OCI-LY1 (cell line): ENCODE data around the gene P4HA3.

Experiments
- H2AFZ ChIP-seq: fragments of 200-600 bp; sonication (generic), shearing (Covaris generic); 2 replicates; pipeline ENCODE4 v1.6.0; 2014; ENCODE audit warnings: antibody characterized with exemption, mild to moderate bottlenecking, low read length
- H3F3A ChIP-seq: fragments of 200-600 bp; sonication (generic), shearing (Covaris generic); 2 replicates; pipeline ENCODE4 v1.6.0; 2014; ENCODE audit warnings: mild to moderate bottlenecking, antibody characterized with exemption, low read length, moderate library complexity; ENCODE audit not compliant: insufficient read depth
- H3K27ac ChIP-seq: fragments of 200-600 bp; sonication (generic); 2 replicates; pipeline ENCODE4 v1.5.1; 2014; ENCODE audit warnings: low read length, mixed run types, mild to moderate bottlenecking, low read depth; ENCODE audit not compliant: poor library complexity, severe bottlenecking
- H3K27me3 ChIP-seq: fragments of 200-600 bp; sonication (generic); 2 replicates; pipeline ENCODE4 v1.6.0; 2014; ENCODE audit warnings: antibody characterized with exemption, mild to moderate bottlenecking, low read length, moderate library complexity; ENCODE audit not compliant: insufficient read depth
- H3K36me3 ChIP-seq: fragments of 200-600 bp; sonication (generic); 2 replicates; pipeline ENCODE4 v1.6.1; 2014; ENCODE audit warnings: mild to moderate bottlenecking, antibody characterized with exemption, low read length, moderate library complexity, mixed read lengths; ENCODE audit not compliant: insufficient read depth
- H3K4me1 ChIP-seq: fragments of 200-600 bp; sonication (generic); 2 replicates; pipeline ENCODE4 v1.5.1; 2014; ENCODE audit warnings: mild to moderate bottlenecking, low read length, moderate library complexity; ENCODE audit not compliant: insufficient read depth, severe bottlenecking
- H3K4me2 ChIP-seq: fragments of 200-600 bp; sonication (generic), shearing (Covaris generic); 2 replicates; pipeline ENCODE4 v1.6.1; 2014; ENCODE audit warnings: low read length
- H3K4me3 ChIP-seq: fragments of 200-600 bp; sonication (generic); 2 replicates; pipeline ENCODE4 v1.5.1; 2014; ENCODE audit warnings: low read length, low read depth, mild to moderate bottlenecking, mixed read lengths; ENCODE audit not compliant: poor library complexity, severe bottlenecking
- H3K79me2 ChIP-seq: fragments of 200-600 bp; shearing (Covaris generic); 2 replicates; pipeline ENCODE4 v1.6.1; 2016; ENCODE audit warnings: mixed run types, low read length, mixed read lengths; ENCODE audit not compliant: insufficient read depth
- H3K9ac ChIP-seq: fragments of 200-600 bp; sonication (generic), shearing (Covaris generic); 2 replicates; pipeline ENCODE4 v1.6.1; 2014; ENCODE audit warnings: mild to moderate bottlenecking, low read length, mixed read lengths
- H3K9me2 ChIP-seq: fragments of 200-600 bp; sonication (generic), shearing (Covaris generic); 2 replicates; pipeline ENCODE4 v1.6.1; 2014; ENCODE audit warnings: low read depth, mild to moderate bottlenecking, low read length, mixed read lengths
- H3K9me3 ChIP-seq: fragments of 200-600 bp; shearing (Covaris generic); 2 replicates; pipeline ENCODE4 v1.6.1; 2014; ENCODE audit warnings: low read length, mixed read lengths
- H4K20me1 ChIP-seq: fragments of 200-600 bp; sonication (generic), shearing (Covaris generic); 2 replicates; pipeline ENCODE4 v1.6.0; 2016; ENCODE audit warnings: mild to moderate bottlenecking, low read length; ENCODE audit not compliant: insufficient read depth
- CTCF ChIP-seq: fragments of 200-600 bp; sonication (generic), shearing (Covaris generic); IDR thresholded peaks from 2 replicates; pipeline ENCODE4 v1.5.1; 2017; ENCODE audit warnings: mild to moderate bottlenecking, antibody characterized with exemption, low read length, moderate library complexity, mixed read lengths
- EZH2 ChIP-seq: fragments of 200-600 bp; sonication (generic), shearing (Covaris generic); IDR thresholded peaks from 2 replicates; pipeline ENCODE4 v1.8.0; 2017; ENCODE audit warnings: borderline replicate concordance, mixed run types, mild to moderate bottlenecking, antibody characterized with exemption, low read length, moderate library complexity, mixed read lengths

Gene P4HA3

GRCh38 chr11:74306435-74307175, 4.8 kb downstream of the P4HA3 start:
- no peaks in the 10 kb centered on the region for H4K20me1 ChIP-seq
- H3K9me3 ChIP-seq: no peaks in the 10 kb centered on the region
- no peak overlapping the region for H2AFZ ChIP-seq
- H3K79me2 ChIP-seq: no peaks in the 10 kb centered on the region
- no peaks in the 10 kb centered on the region for H3K36me3 ChIP-seq
- no peak overlapping the region for H3K4me3 ChIP-seq
- H3K27ac ChIP-seq: no peak overlapping the region
- H3K27me3 ChIP-seq: no peaks in the 10 kb centered on the region
- TF ChIP-seq EZH2: no peak
- TF ChIP-seq CTCF: no peak
- no peaks in the 10 kb centered on the region for H3K9me2 ChIP-seq
- no peaks in the 10 kb centered on the region for H3K4me1 ChIP-seq
- no peak overlapping the region for H3K4me2 ChIP-seq
- no peaks in the 10 kb centered on the region for H3F3A ChIP-seq
- no peak overlapping the region for H3K9ac ChIP-seq

GRCh38 chr11:74299015-74299414, 12.4 kb downstream of the P4HA3 start:
- H3K27me3 ChIP-seq: no peaks in the 10 kb centered on the region
- no peaks in the 10 kb centered on the region for H3K4me1 ChIP-seq
- no peak overlapping the region for H2AFZ ChIP-seq
- no peaks in the 10 kb centered on the region for H3F3A ChIP-seq
- TF ChIP-seq CTCF (no peak), EZH2 (no peak)
- H3K27ac ChIP-seq: no peak overlapping the region
- no peak overlapping the region for H3K4me3 ChIP-seq
- no peaks in the 10 kb centered on the region for H4K20me1 ChIP-seq
- no peaks in the 10 kb centered on the region for H3K9me3 ChIP-seq
- H3K79me2 ChIP-seq: no peaks in the 10 kb centered on the region
- no peak overlapping the region for H3K4me2 ChIP-seq
- no peaks in the 10 kb centered on the region for H3K36me3 ChIP-seq
- H3K9ac ChIP-seq: no peak overlapping the region
- no peaks in the 10 kb centered on the region for H3K9me2 ChIP-seq

- H3K27ac ChIP-seq: no peak overlapping the region
- TF ChIP-seq EZH2 (no peak), CTCF (no peak)
- H3K9ac ChIP-seq: no peak overlapping the region
- H3K4me2 ChIP-seq: no peak overlapping the region
- no peak overlapping the region for H3K4me3 ChIP-seq
- H3K27me3 ChIP-seq: no peaks in the 10 kb centered on the region
- no peaks in the 10 kb centered on the region for H4K20me1 ChIP-seq
- no peaks in the 10 kb centered on the region for H3K79me2 ChIP-seq
- H3F3A ChIP-seq: no peaks in the 10 kb centered on the region
- no peaks in the 10 kb centered on the region for H3K9me2 ChIP-seq
- no peaks in the 10 kb centered on the region for H3K4me1 ChIP-seq
- H3K9me3 ChIP-seq: no peaks in the 10 kb centered on the region
- no peaks in the 10 kb centered on the region for H3K36me3 ChIP-seq
- no peak overlapping the region for H2AFZ ChIP-seq
Measured at GRCh38 chr11:74297484-74297883, 14.0 kb downstream of the P4HA3 start.
